AG04449 (cell line): ENCODE measurements around the gene KLK5.

Experiments used
- CTCF ChIA-PET: fragments of 350-600 bp; formaldehyde crosslinking; extraction: SDS; loops from one replicate; lab custom pipeline; 2021; ENCODE audit warnings: antibody characterized with exemption; lab: Yijun Ruan, JAX
- POLR2A ChIA-PET: fragments of 400-600, 350-600 bp; formaldehyde crosslinking; extraction: SDS; loops from one replicate; lab custom pipeline; 2020; ENCODE audit warnings: antibody characterized with exemption, inconsistent platforms; lab: Yijun Ruan, JAX
- DNase-seq: peaks from one replicate; pipeline ENCODE4 v3.0.0-alpha.2; 2010; ENCODE audit warnings: low read depth, low spot score
- H3K4me3 ChIP-seq: 2 replicates; pipeline ENCODE4 v1.5.1; 2011; ENCODE audit warnings: low read depth, mild to moderate bottlenecking, control low read depth, low read length
- TF ChIP-seq, protein P1 (sequence below): IDR thresholded peaks from one replicate; pipeline ENCODE4 v1.5.1; 2011; ENCODE audit warnings: mild to moderate bottlenecking, moderate library complexity, low read length, control low read depth, inconsistent platforms; ENCODE audit not compliant: insufficient read depth; ENCODE audit errors: missing control alignments

KLK5 gene

DNA sequence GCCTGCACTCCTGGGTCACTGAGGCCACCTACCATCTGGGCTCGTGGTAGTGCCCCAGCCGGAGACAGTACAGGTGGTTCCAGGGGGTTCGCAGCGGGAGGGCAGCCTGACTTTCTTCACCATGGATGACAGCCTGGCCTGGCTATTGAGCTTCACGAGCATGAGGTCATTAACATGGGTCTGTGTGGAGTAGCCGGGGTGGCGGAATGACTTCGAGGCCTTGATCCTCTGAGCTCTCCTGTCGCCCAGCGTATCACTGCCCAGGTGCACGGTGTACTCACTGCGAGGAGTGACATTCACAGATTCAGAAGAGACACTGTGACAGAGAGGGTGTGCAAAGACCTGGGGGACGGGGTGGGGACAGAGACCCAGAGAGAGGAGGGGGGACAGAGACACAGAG, 27.4 kb upstream of the KLK5 start:
- TF ChIP-seq, protein P1, sequence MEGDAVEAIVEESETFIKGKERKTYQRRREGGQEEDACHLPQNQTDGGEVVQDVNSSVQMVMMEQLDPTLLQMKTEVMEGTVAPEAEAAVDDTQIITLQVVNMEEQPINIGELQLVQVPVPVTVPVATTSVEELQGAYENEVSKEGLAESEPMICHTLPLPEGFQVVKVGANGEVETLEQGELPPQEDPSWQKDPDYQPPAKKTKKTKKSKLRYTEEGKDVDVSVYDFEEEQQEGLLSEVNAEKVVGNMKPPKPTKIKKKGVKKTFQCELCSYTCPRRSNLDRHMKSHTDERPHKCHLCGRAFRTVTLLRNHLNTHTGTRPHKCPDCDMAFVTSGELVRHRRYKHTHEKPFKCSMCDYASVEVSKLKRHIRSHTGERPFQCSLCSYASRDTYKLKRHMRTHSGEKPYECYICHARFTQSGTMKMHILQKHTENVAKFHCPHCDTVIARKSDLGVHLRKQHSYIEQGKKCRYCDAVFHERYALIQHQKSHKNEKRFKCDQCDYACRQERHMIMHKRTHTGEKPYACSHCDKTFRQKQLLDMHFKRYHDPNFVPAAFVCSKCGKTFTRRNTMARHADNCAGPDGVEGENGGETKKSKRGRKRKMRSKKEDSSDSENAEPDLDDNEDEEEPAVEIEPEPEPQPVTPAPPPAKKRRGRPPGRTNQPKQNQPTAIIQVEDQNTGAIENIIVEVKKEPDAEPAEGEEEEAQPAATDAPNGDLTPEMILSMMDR = no peak
- H3K4me3 ChIP-seq = no peak overlapping the region
- POLR2A ChIA-PET = no interaction called here
- CTCF ChIA-PET = no interaction called here
- no peak for DNase-seq

DNA sequence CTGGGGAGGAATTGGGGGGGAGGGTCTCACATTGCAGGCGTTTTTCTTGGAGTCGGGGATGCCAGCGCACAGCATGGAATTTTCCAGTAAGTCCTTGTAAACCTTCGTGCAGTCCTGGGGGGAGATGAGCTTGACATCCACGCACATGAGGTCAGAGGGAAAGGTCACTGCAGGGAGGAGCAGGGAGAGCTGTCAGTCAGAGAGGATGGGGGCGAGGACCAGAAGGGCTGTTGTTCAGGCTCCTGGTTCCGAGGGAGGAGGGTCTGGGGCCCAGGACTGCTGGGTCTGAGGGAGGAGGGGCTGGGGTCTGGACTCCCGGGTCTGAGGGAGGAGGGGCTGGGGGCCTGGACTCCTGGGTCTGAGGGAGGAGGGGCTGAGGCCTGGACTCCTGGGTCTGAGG, 26.9 kb upstream of the KLK5 start:
- POLR2A ChIA-PET = no interaction called here
- TF ChIP-seq, protein P1 = no peak
- no peak overlapping the region for H3K4me3 ChIP-seq
- DNase-seq = no peak
- CTCF ChIA-PET = no interaction called here

DNA sequence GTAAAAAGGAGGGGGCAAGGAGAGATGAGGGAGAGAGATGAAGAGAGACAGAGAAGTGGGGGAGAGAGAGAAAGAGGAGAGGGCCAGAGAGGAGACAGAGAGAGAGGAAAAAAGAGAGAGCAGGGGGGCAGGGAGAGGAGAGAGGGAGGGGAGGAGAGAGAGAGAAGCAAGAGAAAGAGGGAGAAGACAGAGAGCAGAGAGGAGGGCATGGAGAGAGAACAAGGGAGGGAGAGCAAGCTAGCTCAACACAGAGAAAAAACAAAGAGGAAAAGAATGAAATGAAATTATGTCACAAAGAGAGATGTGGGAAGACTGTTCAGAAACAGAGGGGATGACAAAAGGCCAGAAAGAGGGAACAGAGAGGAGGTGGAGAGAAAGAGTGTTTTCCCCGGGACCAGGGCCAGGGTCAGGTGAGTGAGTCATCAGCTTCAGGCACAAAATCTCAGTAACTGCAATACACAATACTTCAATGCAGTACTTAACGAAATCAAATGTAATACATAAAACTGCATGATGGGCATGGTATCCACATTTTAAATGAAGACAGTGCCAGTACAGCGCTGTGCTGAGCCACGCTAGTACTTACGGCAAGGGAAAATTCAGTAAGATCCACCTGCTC, 26.0 kb upstream of the KLK5 start:
- TF ChIP-seq, protein P1 = no peak
- no peak for DNase-seq
- CTCF ChIA-PET = no interaction called here
- H3K4me3 ChIP-seq = no peak overlapping the region
- POLR2A ChIA-PET = no interaction called here

DNA sequence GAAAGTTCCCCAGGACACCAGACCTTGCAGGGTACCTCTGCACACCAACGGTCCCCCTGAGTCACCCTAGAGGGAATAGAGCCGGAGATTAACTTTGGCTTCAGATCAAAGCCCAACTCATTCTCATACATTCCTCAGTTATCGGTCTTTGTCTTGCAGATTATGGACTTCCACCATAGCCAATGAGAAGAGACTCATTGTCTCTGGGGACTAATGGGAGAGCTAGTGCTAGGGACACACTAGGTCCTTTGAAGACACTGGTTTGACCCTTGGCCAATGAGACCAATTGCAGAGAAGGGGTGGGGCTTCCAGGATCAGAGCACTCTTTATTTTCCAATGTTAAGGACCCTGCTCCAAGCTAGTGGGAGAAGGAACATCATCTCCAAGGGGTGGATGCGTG, 24.8 kb upstream of the KLK5 start:
- ChIA-PET CTCF (no interaction called here), POLR2A (no interaction called here)
- TF ChIP-seq, protein P1 = no peak
- DNase-seq = no peak
- H3K4me3 ChIP-seq = no peak overlapping the region

DNA sequence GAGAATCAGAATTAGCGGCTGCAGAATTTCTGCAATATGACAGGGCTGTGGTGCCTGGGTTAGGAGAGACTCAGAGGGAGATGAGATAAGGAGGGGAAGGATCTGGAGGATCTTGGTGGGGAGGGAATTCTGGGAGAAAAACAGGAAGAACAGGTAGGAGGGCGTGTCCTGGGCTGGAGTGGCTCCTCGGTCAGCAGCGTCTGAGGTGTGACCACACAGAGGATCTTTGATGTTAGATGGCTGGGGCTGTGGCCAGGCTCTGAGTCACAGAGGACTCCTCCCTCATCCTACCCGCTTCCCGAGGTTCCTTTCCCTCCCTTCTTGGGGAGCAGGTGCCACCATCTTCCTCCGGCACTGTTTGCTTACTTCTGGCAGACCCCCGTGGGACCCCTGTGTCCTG, 22.9 kb upstream of the KLK5 start:
- DNase-seq = no peak
- H3K4me3 ChIP-seq = no peak overlapping the region
- ChIA-PET POLR2A (no interaction called here), CTCF (no interaction called here)
- TF ChIP-seq, protein P1 = no peak

DNA sequence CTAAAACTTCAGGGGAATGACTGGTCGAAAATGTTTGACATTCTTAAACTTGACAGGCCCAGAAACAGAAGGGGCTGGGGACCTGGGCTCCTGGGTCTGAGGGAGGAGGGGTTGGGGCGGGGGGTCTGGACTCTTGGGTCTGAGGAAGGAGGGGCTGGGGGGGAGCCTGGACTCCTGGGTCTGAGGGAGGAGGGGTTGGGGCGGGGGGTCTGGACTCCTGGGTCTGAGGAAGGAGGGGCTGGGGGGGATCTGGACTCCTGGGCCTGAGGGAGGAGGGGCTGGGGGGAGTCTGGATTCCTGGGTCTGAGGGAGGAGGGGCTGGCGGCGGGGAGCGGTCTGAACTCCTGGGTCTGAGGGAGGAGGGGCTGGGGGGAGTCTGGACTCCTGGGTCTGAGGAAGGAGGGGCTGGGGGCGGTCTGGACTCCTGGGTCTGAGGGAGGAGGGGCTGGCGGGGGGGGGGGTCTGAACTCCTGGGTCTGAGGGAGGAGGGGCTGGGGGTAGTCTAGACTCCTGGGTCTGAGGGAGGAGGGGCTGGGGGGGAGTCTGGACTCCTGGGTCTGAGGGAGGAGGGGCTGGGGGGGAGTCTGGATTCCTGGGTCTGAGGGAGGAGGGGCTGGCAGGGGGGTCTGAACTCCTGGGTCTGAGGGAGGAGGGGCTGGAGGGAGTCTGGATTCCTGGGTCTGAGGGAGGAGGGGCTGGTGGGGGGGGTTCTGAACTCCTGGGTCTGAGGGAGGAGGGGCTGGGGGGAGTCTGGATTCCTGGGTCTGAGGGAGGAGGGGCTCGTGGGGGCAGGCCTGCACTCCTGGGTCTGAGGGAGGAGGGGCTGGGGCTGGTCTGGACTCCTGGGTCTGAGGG, 22.1 kb upstream of the KLK5 start:
- DNase-seq = no peak
- H3K4me3 ChIP-seq = no peak overlapping the region
- ChIA-PET CTCF (no interaction called here), POLR2A (no interaction called here)
- TF ChIP-seq, protein P1 = no peak
